Measurements from ENCODE around the gene LOXHD1.

DNA sequence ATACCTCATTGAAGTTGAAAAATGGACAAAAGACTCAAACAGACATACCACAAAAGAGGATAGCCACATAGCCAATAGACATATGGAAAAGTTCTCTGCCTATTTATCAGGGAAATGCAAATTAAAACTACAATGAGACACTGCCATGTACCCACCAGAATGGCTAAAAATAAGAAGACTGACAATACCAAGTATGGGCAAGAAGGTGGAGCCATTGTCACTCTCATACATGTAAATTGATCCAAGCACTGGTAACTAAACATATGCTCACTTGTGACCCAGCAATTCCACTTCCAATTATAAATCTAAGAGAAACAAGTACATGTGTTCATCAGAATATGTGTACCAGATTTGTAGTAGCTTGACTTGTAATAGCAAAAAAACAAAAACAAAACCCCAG, 4.6 kb downstream of the LOXHD1 start:
- TF ChIP-seq, protein P1, sequence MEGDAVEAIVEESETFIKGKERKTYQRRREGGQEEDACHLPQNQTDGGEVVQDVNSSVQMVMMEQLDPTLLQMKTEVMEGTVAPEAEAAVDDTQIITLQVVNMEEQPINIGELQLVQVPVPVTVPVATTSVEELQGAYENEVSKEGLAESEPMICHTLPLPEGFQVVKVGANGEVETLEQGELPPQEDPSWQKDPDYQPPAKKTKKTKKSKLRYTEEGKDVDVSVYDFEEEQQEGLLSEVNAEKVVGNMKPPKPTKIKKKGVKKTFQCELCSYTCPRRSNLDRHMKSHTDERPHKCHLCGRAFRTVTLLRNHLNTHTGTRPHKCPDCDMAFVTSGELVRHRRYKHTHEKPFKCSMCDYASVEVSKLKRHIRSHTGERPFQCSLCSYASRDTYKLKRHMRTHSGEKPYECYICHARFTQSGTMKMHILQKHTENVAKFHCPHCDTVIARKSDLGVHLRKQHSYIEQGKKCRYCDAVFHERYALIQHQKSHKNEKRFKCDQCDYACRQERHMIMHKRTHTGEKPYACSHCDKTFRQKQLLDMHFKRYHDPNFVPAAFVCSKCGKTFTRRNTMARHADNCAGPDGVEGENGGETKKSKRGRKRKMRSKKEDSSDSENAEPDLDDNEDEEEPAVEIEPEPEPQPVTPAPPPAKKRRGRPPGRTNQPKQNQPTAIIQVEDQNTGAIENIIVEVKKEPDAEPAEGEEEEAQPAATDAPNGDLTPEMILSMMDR (IDR thresholded peaks at IDR 0.05), result no peak
- TF ChIP-seq POLR2A (IDR thresholded peaks at IDR 0.05; ENCODE audit: low read depth) (no peak), EP300 (IDR thresholded peaks at IDR 0.05) (no peak), POLR2AphosphoS5 (IDR thresholded peaks at IDR 0.05) (no peak)
